Measurements from ENCODE around the gene C16orf89.

The C16orf89 gene

DNA sequence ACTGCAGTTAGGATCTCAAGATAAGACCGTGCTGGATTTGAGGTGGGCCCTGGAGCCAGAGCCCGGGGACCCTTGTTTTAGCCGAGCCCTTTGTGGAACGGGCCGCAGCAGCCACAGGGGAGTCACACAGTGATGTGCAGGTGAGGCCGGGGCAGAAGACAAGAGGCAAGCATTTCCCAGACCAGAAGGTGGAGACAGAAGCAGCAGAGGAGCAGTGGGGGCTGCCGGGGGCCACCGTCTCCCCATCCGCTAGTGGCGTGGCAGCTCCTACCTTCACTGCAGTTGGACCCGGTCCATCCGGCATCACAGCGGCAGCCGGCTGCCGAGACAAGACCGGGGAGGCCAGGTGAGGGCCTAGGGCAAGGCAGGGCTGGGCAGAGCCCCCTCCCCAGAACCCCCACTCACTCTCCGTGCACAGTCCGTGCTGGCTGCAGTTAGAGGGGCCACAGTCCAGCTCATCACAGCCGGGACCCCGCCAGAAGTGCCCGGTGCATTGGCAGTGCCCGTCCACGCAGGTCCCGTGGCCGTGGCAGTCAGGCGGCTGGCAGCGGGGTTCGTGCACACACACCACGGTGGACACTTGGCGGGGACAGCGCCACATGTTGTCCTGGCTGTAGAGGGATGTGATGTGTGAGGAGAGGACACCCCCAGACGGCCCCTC is 38.1 kb downstream of the C16orf89 start:
- DNase-seq: no peak

DNA sequence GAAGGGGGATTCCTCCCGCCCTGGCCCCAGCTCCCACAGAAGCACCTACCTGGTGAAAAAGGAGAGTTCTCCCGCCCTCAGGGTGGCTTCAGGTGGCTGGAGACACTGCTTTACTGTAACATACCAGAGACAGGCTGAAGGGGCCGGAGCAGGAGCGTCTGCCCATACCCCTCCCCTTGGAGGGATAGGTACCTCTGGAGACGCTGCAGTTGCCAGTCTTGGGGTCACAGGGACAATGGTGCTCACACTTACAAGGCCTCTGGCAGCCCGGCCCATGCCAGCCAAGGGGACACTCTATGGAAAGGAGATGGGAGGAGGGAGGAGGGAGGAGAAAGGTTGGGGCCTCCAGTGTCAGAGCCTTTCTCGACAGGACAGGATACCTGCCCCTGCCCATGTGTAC is 38.7 kb downstream of the C16orf89 start:
- DNase-seq: no peak

DNA sequence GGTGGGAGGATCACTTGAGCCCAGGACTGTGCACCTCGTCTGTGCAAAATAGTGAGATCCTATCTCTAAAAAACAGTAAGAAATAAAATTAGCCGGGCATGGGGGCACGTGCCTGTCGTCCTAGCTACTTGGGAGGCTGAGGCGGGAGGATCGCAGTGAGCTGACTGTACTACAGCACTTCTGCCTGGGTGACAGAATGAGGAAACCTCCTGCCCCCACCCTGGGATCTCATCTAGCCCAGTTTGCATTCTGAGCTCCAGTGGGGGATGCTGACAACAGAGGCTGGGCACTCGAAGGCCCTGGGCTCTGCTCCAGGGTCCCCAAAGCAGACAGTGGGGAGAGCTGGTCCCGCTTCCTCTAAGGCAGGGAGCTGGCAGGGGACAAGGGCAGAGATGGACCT is 39.1 kb downstream of the C16orf89 start:
- no peak for DNase-seq

DNA sequence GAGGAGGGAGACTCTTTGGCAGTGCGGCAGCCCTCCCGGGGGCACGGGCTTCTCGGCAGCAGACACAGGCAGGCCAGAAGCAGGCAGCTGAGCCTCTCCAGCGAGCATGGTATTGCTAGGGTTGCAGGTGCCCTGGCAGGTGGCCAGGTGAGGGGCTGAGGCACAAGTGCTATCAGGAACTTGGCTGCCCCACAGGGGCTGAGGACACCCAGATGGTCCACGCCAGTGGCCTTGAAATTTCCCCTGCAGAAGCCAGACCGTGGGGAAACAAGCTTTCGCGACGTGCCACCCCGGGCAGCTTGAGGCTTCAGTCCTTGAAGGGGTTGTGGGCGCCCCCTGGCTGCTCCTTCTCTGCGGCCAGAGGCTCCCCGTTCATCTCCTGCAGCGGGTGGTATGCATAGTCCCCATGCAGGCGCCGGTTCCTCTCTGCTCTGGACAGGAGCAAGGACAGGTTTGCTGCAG is 40.6 kb downstream of the C16orf89 start:
- no peak for DNase-seq

DNA sequence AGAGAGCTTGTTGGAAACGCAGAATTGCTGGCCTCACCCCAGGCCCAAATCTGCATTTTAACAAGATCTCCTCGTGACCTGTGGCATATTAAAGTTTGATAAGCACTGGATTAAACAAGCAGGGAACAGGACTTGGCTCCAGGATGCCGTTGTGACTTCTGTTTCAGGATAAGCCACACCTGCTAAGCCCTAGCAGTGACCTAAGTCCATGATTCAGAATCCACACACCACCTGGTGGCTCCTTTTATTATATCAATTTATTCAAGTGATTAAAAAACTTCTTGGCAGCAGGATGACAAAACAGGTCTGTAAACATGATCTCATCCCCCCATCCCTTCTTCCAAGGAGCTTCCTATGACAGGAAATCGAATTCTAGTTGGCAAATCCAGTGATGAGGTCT is 41.1 kb downstream of the C16orf89 start:
- no peak for DNase-seq

DNA sequence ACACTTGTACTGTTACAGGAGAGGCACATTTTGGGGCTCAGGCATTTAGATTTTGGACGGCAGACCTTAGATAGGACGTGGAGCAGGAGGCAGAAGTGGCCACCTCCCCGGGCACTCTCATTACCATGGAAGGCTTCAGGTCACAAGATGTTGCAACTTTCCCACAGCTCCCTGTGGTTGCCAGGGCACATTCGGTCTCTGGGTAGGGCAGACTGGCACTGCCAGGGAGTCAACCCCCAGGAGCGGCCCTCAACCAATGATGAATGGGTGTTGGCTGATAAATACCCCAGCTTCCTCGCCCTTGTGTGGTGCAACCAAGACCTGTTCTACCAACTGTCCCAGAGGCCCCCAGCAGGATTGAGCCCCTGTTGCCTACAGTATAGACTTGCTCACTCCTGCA is 43.2 kb downstream of the C16orf89 start:
- DNase-seq: no peak

DNA sequence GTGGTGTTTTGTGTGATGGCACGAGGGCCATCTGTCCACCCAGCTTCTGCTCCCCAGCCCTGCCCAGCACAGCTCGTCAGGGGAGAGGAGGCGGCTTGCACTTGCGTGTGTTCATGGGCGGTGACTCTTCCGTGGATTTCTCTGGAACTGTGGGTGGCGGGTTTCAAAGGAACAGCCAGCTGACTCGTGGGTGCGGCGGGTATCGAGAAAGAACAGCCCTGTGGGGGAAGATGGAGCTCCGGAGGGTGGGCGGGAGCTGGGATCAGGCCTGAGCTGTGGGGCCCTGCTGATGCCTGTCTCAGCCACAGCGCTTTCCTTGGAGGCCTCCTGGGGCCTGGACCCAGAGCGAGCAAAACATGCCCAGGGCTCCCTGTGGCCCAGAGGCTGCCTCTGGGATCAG is 45.2 kb downstream of the C16orf89 start:
- DNase-seq: no peak

DNA sequence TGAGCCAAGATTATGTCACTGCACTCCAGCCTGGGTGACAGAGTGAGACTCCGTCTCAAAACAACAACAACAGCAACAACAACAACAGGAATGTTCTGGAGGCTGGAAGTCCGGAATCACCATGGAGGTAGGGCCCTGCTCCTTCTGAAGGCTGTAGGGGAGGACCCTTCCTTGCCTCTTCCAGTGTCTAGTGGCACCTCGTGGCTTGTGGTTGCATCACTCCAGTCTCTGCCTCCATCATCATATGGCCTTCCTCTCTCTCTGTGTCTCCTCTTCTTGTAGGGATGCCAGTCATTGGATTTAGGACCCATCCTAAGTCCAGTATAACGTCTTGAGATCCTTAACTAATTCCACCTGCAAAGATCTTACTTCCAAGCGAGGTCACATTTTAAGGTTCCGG is 46.0 kb downstream of the C16orf89 start:
- DNase-seq: no peak

DNA sequence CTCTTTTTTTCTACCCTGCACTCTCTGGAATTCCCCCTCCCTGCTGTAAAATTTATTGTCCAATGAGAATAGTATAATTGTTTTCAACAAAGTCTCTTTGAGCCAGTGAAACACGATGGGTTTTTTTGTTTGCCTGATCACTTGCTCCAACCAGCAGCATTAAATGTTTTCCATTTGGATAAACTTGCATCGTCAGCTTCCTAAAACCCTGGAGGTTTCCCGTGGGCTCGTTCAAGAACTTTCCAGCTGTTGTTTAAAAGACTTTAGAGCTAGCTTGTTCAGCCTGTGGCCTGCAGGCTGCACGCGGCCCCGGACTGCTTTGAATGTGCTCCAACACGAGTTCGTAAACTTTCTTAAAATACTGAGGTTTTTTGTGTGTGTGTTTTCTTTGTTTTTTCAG is 47.0 kb downstream of the C16orf89 start:
- no peak for DNase-seq

DNA sequence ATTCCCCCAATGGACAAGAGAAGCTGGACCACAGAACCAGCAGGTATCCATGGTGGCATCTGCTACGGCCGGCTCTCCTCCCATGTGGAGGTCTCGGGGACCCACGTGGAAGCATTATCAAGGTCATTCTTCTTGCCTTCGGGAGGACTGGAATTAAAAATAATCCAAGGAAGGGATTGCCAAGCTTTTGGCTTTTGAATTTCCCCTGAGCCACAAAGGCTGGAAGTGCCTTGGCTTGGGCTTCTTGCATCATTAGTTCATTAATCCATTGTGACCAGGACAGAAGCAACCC is 48.1 kb downstream of the C16orf89 start:
- no peak for DNase-seq

DNA sequence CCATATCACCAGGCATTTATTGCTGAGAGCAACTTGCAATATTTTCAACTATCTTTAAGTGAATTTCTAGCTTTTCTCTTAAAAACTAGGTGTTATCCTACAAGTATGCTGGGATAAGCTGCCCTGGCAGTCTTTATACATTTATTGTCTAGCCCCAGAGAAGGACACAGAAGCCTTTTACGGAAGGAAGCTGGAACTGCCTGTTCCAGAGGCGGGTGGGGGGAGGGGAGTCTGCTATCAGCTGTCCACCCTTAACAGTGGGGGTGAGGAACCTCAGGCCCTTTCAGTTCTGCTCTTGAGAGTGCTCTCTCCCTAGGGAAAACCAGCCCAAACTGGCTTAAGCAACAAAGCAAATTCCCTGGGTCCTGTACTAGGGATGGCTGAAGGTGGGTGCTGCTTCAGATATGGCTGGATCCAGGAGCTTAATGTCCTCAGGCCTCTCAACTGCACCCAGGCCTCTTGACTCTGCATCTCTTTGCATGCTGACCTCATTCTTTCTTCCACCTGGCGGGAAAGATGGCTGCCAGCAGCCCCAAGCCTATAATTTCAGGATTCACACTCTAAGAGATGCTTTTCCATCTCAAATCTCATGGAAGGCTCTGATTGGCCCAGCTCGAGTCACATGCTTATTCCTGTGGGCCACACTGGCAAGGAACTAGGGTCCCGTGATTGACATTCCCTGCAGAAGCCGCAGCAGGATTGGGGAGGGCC is 48.6 kb downstream of the C16orf89 start:
- DNase-seq: no peak

DNA sequence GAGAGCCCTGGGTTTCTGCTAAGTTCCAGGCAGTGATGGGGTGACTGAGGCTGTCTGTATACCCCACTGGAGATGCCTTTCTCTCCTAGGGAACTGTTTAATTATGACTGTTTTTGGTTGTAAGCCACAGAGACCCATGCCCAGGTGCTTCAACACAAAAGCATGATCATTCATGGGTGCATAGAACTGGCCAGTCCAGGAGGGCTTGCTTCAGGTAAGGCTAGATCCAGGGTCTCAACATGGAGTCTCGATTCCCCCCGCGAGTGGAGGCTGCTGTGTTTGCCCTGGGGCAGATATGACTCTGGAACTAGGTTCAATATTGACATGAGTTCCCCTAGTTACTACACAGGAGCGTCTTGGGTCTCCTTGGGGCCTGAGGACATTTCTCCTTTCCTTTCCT is 49.9 kb downstream of the C16orf89 start:
- no peak for DNase-seq

DNA sequence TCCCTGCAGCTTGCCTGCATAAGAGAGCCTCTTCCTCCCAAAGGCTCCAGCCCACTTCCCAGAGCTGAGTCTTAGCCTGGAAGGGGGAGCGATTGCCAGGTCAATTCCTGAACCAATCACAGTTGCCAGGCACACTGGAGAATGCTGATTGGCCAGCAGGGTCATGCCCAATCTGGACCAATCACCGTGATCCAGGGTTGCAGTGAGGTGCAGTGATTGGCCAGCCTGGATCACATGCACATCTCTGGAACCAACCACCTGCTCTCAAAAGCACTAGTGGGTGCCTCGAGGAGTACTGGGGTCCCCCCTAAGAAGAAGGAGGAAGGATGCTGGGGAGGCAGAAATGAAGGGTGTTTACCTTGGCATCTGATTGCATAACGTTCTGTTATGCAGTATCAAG is 50.4 kb downstream of the C16orf89 start:
- no peak for DNase-seq

DNA sequence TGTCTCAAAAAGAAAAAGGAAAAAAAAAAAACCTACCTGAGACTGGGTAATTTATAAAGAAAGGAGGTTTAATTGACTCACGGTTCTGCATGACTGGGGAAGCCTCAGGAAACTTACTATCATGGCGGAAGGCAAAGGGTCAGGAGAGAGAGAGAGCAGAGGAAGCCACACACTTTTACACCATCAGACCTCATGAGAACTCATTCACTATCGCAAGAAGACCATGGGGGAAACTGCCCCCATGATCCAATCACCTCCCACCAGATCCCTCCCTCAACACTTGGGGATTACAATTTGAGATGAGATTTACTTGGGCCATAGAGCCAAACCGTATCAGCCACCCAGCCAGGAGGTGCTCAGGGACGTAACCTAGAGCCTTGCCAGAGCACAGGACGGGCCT is 52.9 kb downstream of the C16orf89 start:
- no peak for DNase-seq

DNA sequence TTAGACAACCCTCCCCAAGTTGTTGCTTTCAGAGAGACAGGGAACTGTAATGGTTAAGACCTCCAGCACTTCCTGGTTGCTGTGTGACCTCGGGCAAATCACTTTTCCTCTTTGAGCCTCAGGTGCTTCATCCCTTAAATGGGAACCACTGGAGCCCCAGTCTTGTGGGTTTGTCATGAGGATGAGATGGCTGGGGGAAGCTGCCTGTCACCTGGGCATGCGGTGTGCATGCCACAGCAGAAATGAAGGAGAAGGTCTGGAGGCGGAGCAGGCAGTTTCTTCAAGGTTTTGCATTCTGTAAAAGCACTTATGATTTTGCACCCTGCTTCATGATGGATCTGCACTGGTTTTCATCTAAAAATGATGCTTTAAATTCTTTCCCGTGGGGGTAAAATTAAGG is 54.1 kb downstream of the C16orf89 start:
- no peak for DNase-seq

DNA sequence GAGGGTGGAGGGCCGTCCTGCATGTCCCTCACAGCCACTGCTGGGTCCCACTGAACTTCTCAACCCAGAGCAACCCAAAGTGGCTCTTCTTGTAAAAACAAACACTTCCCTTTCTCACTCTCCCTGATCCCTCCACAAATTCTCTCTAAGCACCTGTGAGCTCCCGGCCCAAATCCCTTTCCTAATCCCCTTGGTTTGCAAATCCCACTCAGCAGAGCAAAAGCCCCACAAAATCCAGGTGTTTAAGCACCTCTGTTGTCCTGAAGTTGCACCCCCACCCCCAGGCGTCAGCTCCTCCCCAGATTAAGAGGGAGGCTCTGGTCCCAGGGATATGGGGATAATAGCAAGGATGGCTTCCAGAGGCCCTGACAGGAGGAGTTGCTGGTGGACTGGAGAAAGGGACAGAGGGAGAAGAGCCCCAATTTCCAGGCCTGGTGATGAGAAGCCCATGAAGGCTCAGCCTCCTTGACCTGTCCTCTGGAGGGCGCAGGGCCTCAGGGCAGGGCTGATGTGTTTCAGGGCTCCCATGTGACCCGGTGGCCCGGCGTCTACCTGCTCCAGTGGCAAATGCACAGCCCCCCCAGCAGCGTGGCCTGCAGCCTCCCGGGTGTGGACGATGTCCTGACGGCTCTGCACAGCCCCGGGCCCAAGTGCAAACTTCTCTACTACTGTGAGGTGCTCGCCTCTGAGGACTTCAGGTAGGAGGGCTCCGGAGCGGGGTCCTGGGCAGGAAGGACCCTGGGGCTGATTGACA is 55.0 kb downstream of the C16orf89 start:
- DNase-seq: no peak

DNA sequence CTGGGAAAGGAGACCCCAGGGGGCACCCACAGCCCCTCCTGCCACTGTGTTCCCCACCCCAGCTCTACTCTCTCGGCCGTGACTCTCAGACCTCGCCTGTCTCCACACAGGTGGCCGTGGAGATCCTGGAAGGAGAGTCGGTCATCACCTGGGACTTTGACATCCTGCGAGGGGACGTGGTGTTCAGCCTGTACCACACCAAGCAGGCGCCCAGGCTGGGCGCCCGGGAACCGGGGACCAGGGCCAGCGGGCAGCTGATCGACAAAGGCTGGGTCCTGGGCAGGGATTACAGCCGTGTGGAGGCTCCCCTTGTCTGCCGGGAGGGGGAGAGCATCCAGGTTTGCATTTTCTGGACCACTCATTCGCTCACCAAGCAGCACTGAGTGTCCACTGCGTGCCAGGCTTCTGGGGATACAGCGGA is 57.4 kb downstream of the C16orf89 start:
- DNase-seq: no peak

DNA sequence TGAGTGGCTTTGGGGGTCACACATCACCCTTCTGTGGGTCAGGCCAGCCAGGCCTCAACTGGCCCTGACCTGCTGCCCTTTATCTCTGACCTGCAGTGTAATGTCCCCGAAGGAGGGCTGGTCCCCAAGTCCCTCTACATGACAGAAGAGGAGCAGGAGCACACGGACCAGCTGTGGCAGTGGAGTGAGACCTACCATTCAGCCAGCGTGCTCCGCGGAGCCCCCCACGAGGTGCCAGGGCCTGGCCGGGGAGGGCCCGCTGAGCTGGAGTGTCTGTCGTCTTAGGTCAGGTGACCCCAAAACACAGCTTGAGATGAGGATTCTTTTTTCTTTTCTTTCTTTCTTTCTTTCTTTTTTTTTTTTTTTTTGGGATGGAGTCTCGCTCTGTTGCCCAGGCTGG is 58.5 kb downstream of the C16orf89 start:
- no peak for DNase-seq

DNA sequence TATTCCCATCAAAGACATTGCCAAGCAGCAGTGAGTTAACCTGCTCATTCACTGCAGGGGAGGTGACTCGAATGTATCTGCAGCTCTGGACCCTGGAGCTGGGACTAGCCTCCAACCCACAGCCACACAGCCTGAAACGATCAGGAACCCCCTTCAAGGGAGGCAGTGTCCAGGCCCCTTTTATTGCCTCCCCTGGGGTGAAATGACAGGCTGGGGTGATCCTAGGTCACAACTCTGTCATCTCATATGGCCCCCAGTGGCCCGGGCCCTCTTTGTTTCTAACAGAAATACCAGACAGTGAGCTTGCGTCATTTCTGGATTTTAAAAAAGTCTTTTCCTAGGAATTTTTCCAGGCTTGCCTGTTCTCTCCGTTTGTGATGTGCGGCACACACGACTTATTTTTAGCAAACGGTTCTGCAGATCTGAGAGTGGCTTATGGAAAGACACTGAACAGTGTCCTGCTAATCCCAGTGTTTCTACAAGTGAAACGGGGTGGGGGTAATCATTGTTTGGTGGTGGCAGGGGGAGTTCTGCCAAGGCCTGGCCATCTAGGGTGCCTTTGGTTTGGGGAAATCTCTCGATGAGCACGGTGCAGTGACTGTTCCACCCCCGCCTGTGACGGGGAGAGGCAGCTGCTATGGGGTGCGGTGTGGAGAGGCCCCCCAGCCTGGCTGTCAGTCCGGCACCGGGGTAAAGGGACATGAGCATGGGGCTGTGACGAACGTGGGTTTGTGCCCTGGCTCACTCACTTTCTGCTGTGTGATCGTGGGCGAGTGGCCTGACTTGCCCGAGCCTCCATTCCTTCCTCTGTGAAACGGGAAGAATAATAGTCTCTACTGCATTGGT is 59.2 kb downstream of the C16orf89 start:
- no peak for DNase-seq

DNA sequence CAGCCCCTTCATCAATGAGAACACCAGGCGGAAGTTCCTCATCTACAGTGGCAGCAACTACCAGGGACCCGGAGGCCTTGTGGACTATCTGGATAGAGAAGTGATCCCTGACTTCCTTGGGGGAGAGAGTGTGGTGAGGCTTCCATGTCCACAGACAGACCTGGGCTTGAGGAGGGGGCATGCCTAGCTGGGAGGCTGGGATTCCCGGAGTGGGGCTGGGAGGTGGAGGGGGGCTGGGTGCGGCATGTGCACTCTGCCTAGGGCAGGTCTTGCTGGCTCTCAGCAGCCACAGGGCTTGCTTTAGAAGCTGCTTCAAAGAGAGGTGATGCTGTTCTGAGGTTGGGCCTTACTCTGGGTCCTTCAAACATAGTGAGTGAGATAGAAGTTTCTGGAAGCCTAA is 59.8 kb downstream of the C16orf89 start:
- no peak for DNase-seq

DNA sequence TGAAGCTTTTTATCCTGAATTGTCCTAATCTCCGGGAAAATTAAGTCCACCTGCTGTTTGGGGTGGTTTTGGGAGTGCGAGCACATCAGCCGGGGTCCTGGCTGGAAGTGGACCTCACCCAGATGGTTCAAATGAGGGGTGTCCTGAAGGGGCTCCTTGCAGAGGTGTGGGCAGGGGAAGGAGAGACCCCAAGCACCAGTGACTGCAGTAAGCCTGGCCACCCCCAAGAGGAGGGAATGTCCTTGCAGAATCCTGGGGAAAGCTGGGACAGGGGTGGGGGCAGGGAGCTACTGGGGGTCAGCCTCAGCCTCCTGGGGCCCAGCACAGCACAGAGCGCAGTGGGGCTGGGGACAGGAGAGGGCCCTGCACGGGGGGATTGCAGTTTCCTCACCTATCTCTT is 61.4 kb downstream of the C16orf89 start:
- DNase-seq: no peak

DNA sequence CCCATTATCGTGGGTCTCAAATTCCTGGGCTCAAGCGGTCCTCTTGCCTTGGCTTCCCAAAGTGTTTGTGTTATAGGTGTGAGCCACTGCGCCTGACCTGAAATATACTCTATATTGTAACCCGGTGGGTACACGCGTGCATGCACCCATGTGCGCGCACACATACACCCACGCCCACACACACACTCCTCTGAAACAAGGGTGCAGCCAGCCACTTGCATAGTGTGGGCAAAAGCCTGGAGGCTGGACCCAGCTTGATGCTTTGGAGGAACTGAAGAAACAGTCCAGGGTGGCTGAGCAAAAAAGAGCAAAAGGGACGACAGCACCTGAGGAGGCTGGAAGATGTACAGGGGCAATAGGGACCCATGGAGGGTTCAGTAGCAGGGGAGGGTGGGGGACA is 61.9 kb downstream of the C16orf89 start:
- no peak for DNase-seq

DNA sequence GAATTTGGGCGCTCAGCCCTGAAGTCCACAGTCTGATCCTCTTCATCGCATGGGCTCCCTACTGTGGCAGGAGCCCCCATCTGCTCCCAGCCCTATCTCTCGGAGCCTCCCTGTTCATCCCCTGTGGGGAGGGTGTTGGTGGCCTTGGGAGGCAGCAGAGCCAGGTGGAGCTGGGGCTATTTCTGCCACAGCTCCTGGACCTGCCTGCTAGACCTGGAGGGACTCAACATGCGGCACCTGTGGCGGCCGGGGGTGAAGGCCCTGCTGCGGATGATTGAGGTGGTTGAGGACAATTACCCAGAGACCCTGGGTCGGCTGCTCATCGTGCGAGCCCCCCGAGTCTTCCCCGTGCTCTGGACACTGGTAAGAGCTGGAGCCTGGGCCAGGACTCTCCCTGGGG is 62.5 kb downstream of the C16orf89 start:
- no peak for DNase-seq

All from activated CD4-positive, CD25-positive, alpha-beta regulatory T cell (primary cell).